A549 (cell line): Measurements from ENCODE around the gene RPL32. TPM values are rescaled to one million over a fixed set of nuclear protein-coding genes. Genes with fewer than 3 reads are reported as not detected.

Experiments used
- ATAC-seq, 2 experiments: fragments of 200-7000 bp in 1 of 2; fragments of >200 bp in 1 of 2; cut with Nextera tagmentation in 1 of 2; cut with Tn5 transposase in 1 of 2; 3 replicates each; pipeline versions ENCODE4 v1.8.0 to v1.9.1; 2018 to 2020; ENCODE audit warnings: mild to moderate bottlenecking in 1 of 2, moderate library complexity in 1 of 2
- CTCF ChIA-PET: fragments of 300-600 bp; sonication (Branson Sonifier 250); formaldehyde crosslinking; extraction: SDS; loops from one replicate; lab custom pipeline; 2021; ENCODE audit warnings: antibody characterized with exemption, inconsistent platforms; lab: Yijun Ruan, JAX
- POLR2A ChIA-PET: fragments of 350-600 bp; formaldehyde crosslinking; extraction: SDS; loops from one replicate; lab custom pipeline; 2021; ENCODE audit warnings: antibody characterized with exemption, inconsistent platforms; lab: Yijun Ruan, JAX
- DNase-seq, 2 experiments: peaks; one replicate each; pipeline versions ENCODE4 v3.0.0 to v3.0.0-alpha.2; 2011 to 2016; ENCODE audit warnings: low read depth in 1 of 2, low spot score in 1 of 2
- FAIRE-seq: peaks from 2 replicates; lab custom pipeline; 2011; peaks lifted over from hg19 to GRCh38; lab: Jason Lieb, UNC
- H3K27ac ChIP-seq, 2 experiments: fragments of >200 bp; sonication (Bioruptor Twin); formaldehyde crosslinking; 3 replicates each; pipeline ENCODE4 v1.5.1; 2016 to 2017
- H3K4me1 ChIP-seq: fragments of >200 bp; sonication (Bioruptor Twin); formaldehyde crosslinking; 3 replicates; pipeline ENCODE4 v1.6.1; 2016
- H3K4me2 ChIP-seq: fragments of >200 bp; sonication (Bioruptor Twin); formaldehyde crosslinking; 3 replicates; pipeline ENCODE4 v1.6.1; 2016
- H3K4me3 ChIP-seq: fragments of >200 bp; sonication (Bioruptor Twin); formaldehyde crosslinking; 3 replicates; pipeline ENCODE4 v1.5.1; 2016
- H3K9me3 ChIP-seq: fragments of >200 bp; sonication (Bioruptor Twin); formaldehyde crosslinking; 3 replicates; pipeline ENCODE4 v1.6.1; 2016
- BHLHE40 ChIP-seq: IDR thresholded peaks from 2 replicates; pipeline ENCODE4 v1.6.1; 2012; ENCODE audit warnings: low read depth, low read length, inconsistent platforms
- CBX2 ChIP-seq: fragments of 200-600 bp; sonication (generic); IDR thresholded peaks from 2 replicates; pipeline ENCODE4 v1.6.1; 2016; ENCODE audit warnings: low read depth, mild to moderate bottlenecking, borderline replicate concordance
- CBX8 ChIP-seq: fragments of 200-600 bp; sonication (generic); IDR thresholded peaks from 2 replicates; pipeline ENCODE4 v1.6.1; 2016
- CEBPB ChIP-seq, 2 experiments: fragments of >200 bp in 1 of 2; sonication (Bioruptor Twin) in 1 of 2; formaldehyde crosslinking in 1 of 2; IDR thresholded peaks; 2 replicates each; pipeline ENCODE4 v1.6.1; 2012 to 2016
- CHD2 ChIP-seq: fragments of 150-350 bp; IDR thresholded peaks from 2 replicates; pipeline ENCODE4 v1.6.1; 2014; ENCODE audit warnings: low read length; ENCODE audit not compliant: partially characterized antibody
- CHD4 ChIP-seq: fragments of 200-600 bp; sonication (generic); IDR thresholded peaks from 2 replicates; pipeline ENCODE4 v1.6.1; 2016; ENCODE audit warnings: antibody characterized with exemption, mild to moderate bottlenecking, borderline replicate concordance
- CTCF ChIP-seq: fragments of >200 bp; sonication (Bioruptor Twin); formaldehyde crosslinking; IDR thresholded peaks from 3 replicates; pipeline ENCODE4 v1.5.1; 2016
- E2F6 ChIP-seq: IDR thresholded peaks from 2 replicates; pipeline ENCODE4 v1.6.1; 2012; ENCODE audit warnings: low read depth, borderline replicate concordance
- EHF ChIP-seq: fragments of 250-450 bp; sonication (Bioruptor Pico); IDR thresholded peaks from 2 replicates; pipeline ENCODE4 v1.5.0; 2020; ENCODE audit warnings: mild to moderate bottlenecking
- EHMT2 ChIP-seq: fragments of 200-600 bp; sonication (generic); IDR thresholded peaks from 2 replicates; pipeline ENCODE4 v1.6.1; 2016; ENCODE audit warnings: antibody characterized with exemption, low read depth, mild to moderate bottlenecking, moderate library complexity
- ELK1 ChIP-seq: fragments of 150-350 bp; IDR thresholded peaks from 2 replicates; pipeline ENCODE4 v1.6.1; 2014; ENCODE audit warnings: low read depth, mild to moderate bottlenecking, low read length
- FOSB ChIP-seq: fragments of 250-450 bp; sonication (Bioruptor Pico); IDR thresholded peaks from 2 replicates; pipeline ENCODE4 v1.5.0; 2020; ENCODE audit warnings: mild to moderate bottlenecking, moderate library complexity
- FOXS1 ChIP-seq: fragments of 250-450 bp; sonication (Bioruptor Pico); IDR thresholded peaks from 2 replicates; pipeline ENCODE4 v1.5.0; 2020; ENCODE audit warnings: mild to moderate bottlenecking, moderate library complexity
- HDAC2 ChIP-seq: fragments of 200-600 bp; sonication (generic); IDR thresholded peaks from 2 replicates; pipeline ENCODE4 v1.6.1; 2016
- HEYL ChIP-seq: fragments of 250-450 bp; sonication (Bioruptor Pico); IDR thresholded peaks from 2 replicates; pipeline ENCODE4 v1.8.0; 2021; ENCODE audit warnings: mild to moderate bottlenecking, moderate library complexity
- HOXB13 ChIP-seq: fragments of 250-450 bp; sonication (Bioruptor Pico); IDR thresholded peaks from 2 replicates; pipeline ENCODE4 v1.5.0; 2020; ENCODE audit warnings: low read depth, mild to moderate bottlenecking, moderate library complexity
- JUNB ChIP-seq: fragments of >200 bp; sonication (Bioruptor Twin); formaldehyde crosslinking; IDR thresholded peaks from 2 replicates; pipeline ENCODE4 v1.6.1; 2016
- KDM5A ChIP-seq: fragments of 200-600 bp; sonication (generic); IDR thresholded peaks from 2 replicates; pipeline ENCODE4 v1.6.1; 2016; ENCODE audit warnings: antibody characterized with exemption, mild to moderate bottlenecking
- MAFK ChIP-seq: fragments of 450-650 bp; IDR thresholded peaks from 2 replicates; pipeline ENCODE4 v1.6.1; 2014; ENCODE audit not compliant: partially characterized antibody
- MYC ChIP-seq: IDR thresholded peaks from 2 replicates; pipeline ENCODE4 v1.6.1; 2012; ENCODE audit warnings: mild to moderate bottlenecking, inconsistent platforms, low read length, improper control_type of control experiment, borderline replicate concordance
- NPAS2 ChIP-seq: fragments of 250-450 bp; sonication (Bioruptor Pico); IDR thresholded peaks from 2 replicates; pipeline ENCODE4 v1.8.0; 2022; ENCODE audit warnings: mild to moderate bottlenecking, moderate library complexity, borderline replicate concordance
- NR3C1 ChIP-seq: fragments of >200 bp; sonication (Bioruptor Twin); formaldehyde crosslinking; IDR thresholded peaks from 3 replicates; pipeline ENCODE4 v1.6.1; 2017
- PHF8 ChIP-seq: fragments of 200-600 bp; sonication (generic); IDR thresholded peaks from 2 replicates; pipeline ENCODE4 v1.6.1; 2016; ENCODE audit warnings: low read depth, mild to moderate bottlenecking, antibody characterized with exemption, moderate library complexity, borderline replicate concordance
- POLR2AphosphoS2 ChIP-seq: conservative IDR thresholded peaks from 2 replicates; pipeline ENCODE4 v1.6.1; 2012; ENCODE audit warnings: low read length, improper control_type of control experiment, inconsistent platforms
- RARB ChIP-seq: fragments of 250-450 bp; sonication (Bioruptor Pico); IDR thresholded peaks from 2 replicates; pipeline ENCODE4 v1.8.0; 2021; ENCODE audit warnings: mild to moderate bottlenecking, moderate library complexity
- RFX5 ChIP-seq: fragments of 450-650 bp; IDR thresholded peaks from 2 replicates; pipeline ENCODE4 v1.7.1; 2014; ENCODE audit warnings: antibody characterized with exemption, mild to moderate bottlenecking, moderate library complexity
- RNF2 ChIP-seq: fragments of 200-600 bp; sonication (generic); IDR thresholded peaks from 2 replicates; pipeline ENCODE4 v1.6.1; 2016; ENCODE audit warnings: low read depth, mild to moderate bottlenecking, antibody characterized with exemption, moderate library complexity, borderline replicate concordance
- SREBF2 ChIP-seq: fragments of 450-650 bp; IDR thresholded peaks from 2 replicates; pipeline ENCODE4 v1.6.1; 2014; ENCODE audit warnings: mild to moderate bottlenecking, moderate library complexity
- ZFP36 ChIP-seq: fragments of 450-650 bp; IDR thresholded peaks from 2 replicates; pipeline ENCODE4 v1.6.1; 2014; ENCODE audit warnings: borderline replicate concordance; ENCODE audit not compliant: partially characterized antibody
- ZNF302 ChIP-seq: fragments of 250-450 bp; sonication (Bioruptor Pico); IDR thresholded peaks from 2 replicates; pipeline ENCODE4 v1.9.0; 2021; ENCODE audit warnings: inconsistent platforms, mild to moderate bottlenecking, moderate library complexity
- WGBS: methylation state at CpG from one replicate; pipeline ENCODE4 v1.1.6; 2017; ENCODE audit errors: missing lambda C conversion rate; 5-methylcytosine and 5-hydroxymethylcytosine counted together
- polyA minus RNA-seq: library from RNA; depleted of rRNA, polyadenylated mRNA; stranded (reverse); fragments of >200 nt; gene quantifications from 2 replicates; pipeline ENCODE4 v1.2.3, GENCODE V29; 2011; rRNA and poly(A)+ RNA removed
- polyA plus RNA-seq, 4 experiments: library from polyadenylated mRNA; depleted of rRNA in 3 of 4; stranded (reverse); fragments of >200 nt; fragmentation: RNase III in 1 of 4; extraction: RNeasy Plus Mini Kit Qiagen cat#74134 plus additional on column Dnase treatment in 1 of 4; gene quantifications; 2 replicates in 3 of 4; 3 replicates in 1 of 4; pipeline ENCODE4 v1.2.3, GENCODE V29; 2011 to 2017
- TF ChIP-seq, protein P1 (sequence below): fragments of 250-450 bp; sonication (Bioruptor Pico); IDR thresholded peaks from 2 replicates; pipeline ENCODE4 v1.5.0; 2020; ENCODE audit warnings: low read depth, mild to moderate bottlenecking, moderate library complexity
- TF ChIP-seq, protein P2 (sequence below): fragments of 450-650 bp; IDR thresholded peaks from 2 replicates; pipeline ENCODE4 v1.6.1; 2014; ENCODE audit warnings: antibody characterized with exemption
- TF ChIP-seq, protein P3 (sequence below): fragments of >200 bp; sonication (Bioruptor Twin); formaldehyde crosslinking; IDR thresholded peaks from 3 replicates; pipeline ENCODE4 v1.6.1; 2016

Gene RPL32
- polyA plus RNA-seq (2011; rRNA removed) (2,852 and 3,429 TPM in 2 replicates), polyA plus RNA-seq (2017; fragmentation: RNase III; extraction: RNeasy Plus Mini Kit Qiagen cat#74134 plus additional on column Dnase treatment) (2,144 to 2,316 TPM (median 2,167 TPM) in 3 replicates), polyA minus RNA-seq (916 and 1,159 TPM in 2 replicates)
- 2,068 and 2,204 TPM in 2 replicates for polyA plus RNA-seq (2012; cell fraction: cytosol; rRNA removed)
- polyA plus RNA-seq (2012; cell fraction: nucleus; rRNA removed), result 454 and 476 TPM in 2 replicates

DNA sequence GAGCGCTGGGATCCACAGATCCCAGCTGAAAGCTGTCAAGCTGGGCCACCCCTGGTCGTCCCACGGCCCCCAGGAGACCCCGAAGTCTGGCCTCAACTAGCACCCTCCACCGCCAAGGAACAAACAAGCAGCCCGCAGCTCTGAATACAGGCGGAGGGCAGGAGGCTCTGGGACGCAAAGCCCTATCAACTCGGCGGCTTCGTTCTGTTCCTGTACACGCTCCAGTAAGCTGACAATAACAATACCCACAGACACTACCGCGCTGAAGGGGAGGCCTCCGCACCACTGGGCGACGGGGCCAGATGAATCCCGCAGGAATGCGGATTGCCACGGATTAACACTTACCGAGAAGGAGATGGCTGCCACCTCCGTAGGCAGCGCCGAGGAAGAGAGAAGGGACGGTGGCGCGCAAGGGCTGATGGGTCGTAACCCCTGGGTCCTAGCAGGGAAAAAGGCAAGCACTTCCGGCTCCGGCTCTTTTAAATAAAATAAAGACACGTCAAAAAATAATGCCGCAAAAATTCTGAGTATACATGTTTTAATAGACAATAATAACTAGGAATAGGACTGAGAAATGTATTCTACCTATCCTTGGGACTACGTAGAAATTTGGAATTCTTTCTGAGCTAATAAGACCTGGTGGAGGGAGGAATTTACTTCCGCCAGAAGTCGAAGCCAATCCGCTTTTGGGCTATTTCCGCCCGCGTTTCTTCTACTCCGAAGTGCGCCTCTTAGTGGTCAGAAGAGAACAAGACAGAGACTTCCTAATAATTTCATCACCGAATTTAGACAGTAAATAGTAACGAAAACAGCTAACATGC, at the start of gene RPL32:
TSS of gene RPL32 (minus strand) at position 417 of the 821 bp plus-strand sequence. CDS start 1,328 bp downstream, outside the sequence.
- H3K4me1 ChIP-seq, result peaks cover 33% of the 10 kb centered on the region
- H3K4me3 ChIP-seq, result peak within 1 kb of the TSS; percentile 98
- peak within 1 kb of the TSS; percentile 84 for H3K4me2 ChIP-seq
- DNase-seq, result peak; percentile 84 to 96
- ATAC-seq, result peak; percentile 88 to 94
- no peaks in the 10 kb centered on the region for H3K9me3 ChIP-seq
- 2% methylated on average over 32 of the region's 43 CpGs for WGBS
- CTCF ChIA-PET, result interaction anchor here (0.5 to 3.5 kb wide), 36 partner anchors 10 to 709 kb away, joined by 3 to 47 read pairs (median 4); no protein-coding TSS in a partner anchor
- POLR2A ChIA-PET, result interaction anchor here (0.5 to 2.4 kb wide), 16 partner anchors 8 to 1241 kb away, joined by 3 to 20 read pairs (median 4); no protein-coding TSS in a partner anchor
- no peak for FAIRE-seq
- peak within 1 kb of the TSS; percentile 95 to 97 for H3K27ac ChIP-seq
- TF ChIP-seq NPAS2 (no peak), HEYL (no peak), CBX8 (no peak), CTCF (peak; percentile 84), CHD2 (no peak), MYC (peak; percentile 90; the same call in 1 of the 2 replicates), RNF2 (no peak), EHF (no peak), HOXB13 (CRISPR knock-in tag) (no peak; the same call in 1 of the 2 replicates), ELK1 (peak; percentile 76), FOSB (CRISPR knock-in tag) (peak; percentile 54; the same call in 1 of the 2 replicates), E2F6 (0 out of 2 replicates have a peak, but pooled peaks have one; percentile 23), NR3C1 (no peak), RARB (CRISPR knock-in tag) (peak; percentile 21), MAFK (no peak), ZFP36 (peak; percentile 31), POLR2AphosphoS2 (no peak), KDM5A (0 out of 2 replicates have a peak, but pooled peaks have one; percentile 17), CEBPB (IDR thresholded peaks at IDR 0.05) (peak in 1 of 2 experiments; percentile 32; a peak in 1 of 4 replicates), RFX5 (no peak), HDAC2 (no peak), FOXS1 (no peak), EHMT2 (no peak), SREBF2 (no peak), BHLHE40 (no peak), CBX2 (no peak), CHD4 (no peak), PHF8 (peak; percentile 97), ZNF302 (CRISPR knock-in tag) (no peak), JUNB (no peak)
- TF ChIP-seq, protein P1, sequence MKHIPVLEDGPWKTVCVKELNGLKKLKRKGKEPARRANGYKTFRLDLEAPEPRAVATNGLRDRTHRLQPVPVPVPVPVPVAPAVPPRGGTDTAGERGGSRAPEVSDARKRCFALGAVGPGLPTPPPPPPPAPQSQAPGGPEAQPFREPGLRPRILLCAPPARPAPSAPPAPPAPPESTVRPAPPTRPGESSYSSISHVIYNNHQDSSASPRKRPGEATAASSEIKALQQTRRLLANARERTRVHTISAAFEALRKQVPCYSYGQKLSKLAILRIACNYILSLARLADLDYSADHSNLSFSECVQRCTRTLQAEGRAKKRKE (CRISPR knock-in tag), result no peak
- TF ChIP-seq, protein P2, sequence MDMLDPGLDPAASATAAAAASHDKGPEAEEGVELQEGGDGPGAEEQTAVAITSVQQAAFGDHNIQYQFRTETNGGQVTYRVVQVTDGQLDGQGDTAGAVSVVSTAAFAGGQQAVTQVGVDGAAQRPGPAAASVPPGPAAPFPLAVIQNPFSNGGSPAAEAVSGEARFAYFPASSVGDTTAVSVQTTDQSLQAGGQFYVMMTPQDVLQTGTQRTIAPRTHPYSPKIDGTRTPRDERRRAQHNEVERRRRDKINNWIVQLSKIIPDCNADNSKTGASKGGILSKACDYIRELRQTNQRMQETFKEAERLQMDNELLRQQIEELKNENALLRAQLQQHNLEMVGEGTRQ, result no peak
- TF ChIP-seq, protein P3, sequence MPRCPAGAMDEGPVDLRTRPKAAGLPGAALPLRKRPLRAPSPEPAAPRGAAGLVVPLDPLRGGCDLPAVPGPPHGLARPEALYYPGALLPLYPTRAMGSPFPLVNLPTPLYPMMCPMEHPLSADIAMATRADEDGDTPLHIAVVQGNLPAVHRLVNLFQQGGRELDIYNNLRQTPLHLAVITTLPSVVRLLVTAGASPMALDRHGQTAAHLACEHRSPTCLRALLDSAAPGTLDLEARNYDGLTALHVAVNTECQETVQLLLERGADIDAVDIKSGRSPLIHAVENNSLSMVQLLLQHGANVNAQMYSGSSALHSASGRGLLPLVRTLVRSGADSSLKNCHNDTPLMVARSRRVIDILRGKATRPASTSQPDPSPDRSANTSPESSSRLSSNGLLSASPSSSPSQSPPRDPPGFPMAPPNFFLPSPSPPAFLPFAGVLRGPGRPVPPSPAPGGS, result peak; percentile 94; the same call in 2 of the 3 replicates
